ENCODE results near the gene NAV2. TPM values are rescaled to one million over a fixed set of nuclear protein-coding genes. Genes with fewer than 3 reads are reported as not detected.

NAV2 gene
- total RNA-seq, 1 donor from 2014 or later: 9.6 TPM

- H3K36me3 ChIP-seq: no peaks in the 10 kb centered on the region
- peaks cover 6% of the 10 kb centered on the region for H4K20me1 ChIP-seq (ENCODE audit: low read depth)
- H3K4me1 Mint-ChIP-seq: peaks cover 31% of the 10 kb centered on the region
- no peaks in the 10 kb centered on the region for H3K9me3 Mint-ChIP-seq
- peak overlapping the region; percentile 58 for H3K27ac ChIP-seq
- DNase-seq (ENCODE audit: low spot score): peak; percentile 73
- H3K4me2 ChIP-seq: peak overlapping the region; percentile 19
- H3K9me3 ChIP-seq (ENCODE audit: low read depth): no peaks in the 10 kb centered on the region
- no peak overlapping the region for H3K4me3 ChIP-seq
- H3K79me2 ChIP-seq (ENCODE audit: low read depth): peaks cover 11% of the 10 kb centered on the region
- no peaks in the 10 kb centered on the region for H3K27me3 ChIP-seq
- H3K4me3 Mint-ChIP-seq: no peak overlapping the region
- TF ChIP-seq EZH2 (IDR thresholded peaks at IDR 0.05) (no peak), CTCF (IDR thresholded peaks at IDR 0.05) (no peak), EZH2phosphoT487 (IDR thresholded peaks at IDR 0.05) (no peak)
- H2AFZ ChIP-seq (replicated peaks): no peak overlapping the region
- peak overlapping the region; percentile 59 for H3K27ac Mint-ChIP-seq
- H3K36me3 Mint-ChIP-seq: no peaks in the 10 kb centered on the region
- peaks cover 2% of the 10 kb centered on the region for H3K27me3 Mint-ChIP-seq (ENCODE audit: insufficient read depth, low read depth)
- H3K9ac ChIP-seq: no peak overlapping the region
- H3F3A ChIP-seq (ENCODE audit: low read depth): peaks cover 43% of the 10 kb centered on the region
- peaks cover 37% of the 10 kb centered on the region for H3K4me1 ChIP-seq
These were observed 114.9 kb downstream of the NAV2 start for GRCh38 chr11:19827399-19828135.

- no peak overlapping the region for H3K9ac ChIP-seq
- H2AFZ ChIP-seq (replicated peaks): no peak overlapping the region
- no peaks in the 10 kb centered on the region for H3K36me3 ChIP-seq
- no peak overlapping the region for H3K4me3 ChIP-seq
- peak overlapping the region; percentile 7 for H3K4me3 Mint-ChIP-seq
- peaks cover 36% of the 10 kb centered on the region for H3K4me1 Mint-ChIP-seq
- H3K9me3 ChIP-seq (ENCODE audit: low read depth): no peaks in the 10 kb centered on the region
- H3F3A ChIP-seq (ENCODE audit: low read depth): peaks cover 43% of the 10 kb centered on the region
- H3K9me3 Mint-ChIP-seq: no peaks in the 10 kb centered on the region
- H3K27ac ChIP-seq: no peak overlapping the region
- TF ChIP-seq CTCF (IDR thresholded peaks at IDR 0.05) (no peak), EZH2 (IDR thresholded peaks at IDR 0.05) (no peak), EZH2phosphoT487 (IDR thresholded peaks at IDR 0.05) (no peak)
- peaks cover 37% of the 10 kb centered on the region for H3K4me1 ChIP-seq
- DNase-seq (ENCODE audit: low spot score): no peak
- peaks cover 6% of the 10 kb centered on the region for H4K20me1 ChIP-seq (ENCODE audit: low read depth)
- no peaks in the 10 kb centered on the region for H3K27me3 ChIP-seq
- H3K36me3 Mint-ChIP-seq: peaks cover 6% of the 10 kb centered on the region
- peaks cover 2% of the 10 kb centered on the region for H3K27me3 Mint-ChIP-seq (ENCODE audit: insufficient read depth, low read depth)
- peak overlapping the region; percentile 19 for H3K4me2 ChIP-seq
- H3K27ac Mint-ChIP-seq: peak overlapping the region; percentile 11
- peaks cover 11% of the 10 kb centered on the region for H3K79me2 ChIP-seq (ENCODE audit: low read depth)
These were observed 115.9 kb downstream of the NAV2 start for GRCh38 chr11:19828382-19829108.

GRCh38 chr11:19829109-19829837, 116.6 kb downstream of the NAV2 start:
- no peak for TF ChIP-seq CTCF (IDR thresholded peaks at IDR 0.05)
- no peak for TF ChIP-seq EZH2phosphoT487 (IDR thresholded peaks at IDR 0.05)
- no peak for TF ChIP-seq EZH2 (IDR thresholded peaks at IDR 0.05)
- no peak for DNase-seq (ENCODE audit: low spot score)
- Histone ChIP-seq H3K36me3 (no peaks in the 10 kb centered on the region), H4K20me1 (ENCODE audit: low read depth) (peaks cover 6% of the 10 kb centered on the region), H3K9me3 (ENCODE audit: low read depth) (no peaks in the 10 kb centered on the region), H3K4me1 (peaks cover 37% of the 10 kb centered on the region), H3F3A (ENCODE audit: low read depth) (peaks cover 43% of the 10 kb centered on the region), H3K4me2 (no peak overlapping the region), H2AFZ (replicated peaks) (no peak overlapping the region), H3K79me2 (ENCODE audit: low read depth) (peaks cover 11% of the 10 kb centered on the region), H3K9ac (no peak overlapping the region), H3K4me3 (no peak overlapping the region), H3K27ac (no peak overlapping the region), H3K27me3 (no peaks in the 10 kb centered on the region)
- Mint-ChIP-seq H3K27me3 (ENCODE audit: insufficient read depth, low read depth) (peaks cover 2% of the 10 kb centered on the region), H3K27ac (no peak overlapping the region), H3K4me1 (peaks cover 36% of the 10 kb centered on the region), H3K9me3 (no peaks in the 10 kb centered on the region), H3K4me3 (no peak overlapping the region), H3K36me3 (peaks cover 14% of the 10 kb centered on the region)

All from neural progenitor cell (in vitro differentiated cells).